Activated CD4-positive, CD25-positive, alpha-beta regulatory T cell treated with anti-CD3 and anti-CD28 coated beads, Interleukin-2, amount 50 U/mL, for 24 hours (primary cell): ENCODE measurements around the gene AKNA.

Experiments used
- ATAC-seq, 2 donors: fragments of 150-1000 bp; cut with Tn5 transposase; one replicate each; pipeline ENCODE4 v1.10.0; 2021; ENCODE audit warnings: mild to moderate bottlenecking in 1 of 2, moderate library complexity in 1 of 2

Gene AKNA

GRCh38 chr9:114316605-114317230 is 71.1 kb downstream of the AKNA start:
- no peak for ATAC-seq

GRCh38 chr9:114315723-114316363 is 71.9 kb downstream of the AKNA start:
- no peak for ATAC-seq

- ATAC-seq: no peak
Observed at GRCh38 chr9:114314881-114315722, 72.7 kb downstream of the AKNA start.

GRCh38 chr9:114314256-114314867 is 73.4 kb downstream of the AKNA start:
- ATAC-seq: no peak

- ATAC-seq: no peak
Observed at GRCh38 chr9:114313186-114313585, 74.6 kb downstream of the AKNA start.

GRCh38 chr9:114312513-114312875 is 75.3 kb downstream of the AKNA start:
- ATAC-seq: no peak

GRCh38 chr9:114311571-114312512 is 75.9 kb downstream of the AKNA start:
- ATAC-seq: no peak

- no peak for ATAC-seq
Observed at GRCh38 chr9:114310471-114311450, 77.0 kb downstream of the AKNA start.

- ATAC-seq: no peak
Observed at GRCh38 chr9:114309096-114309495, 78.7 kb downstream of the AKNA start.

GRCh38 chr9:114308361-114308950 is 79.3 kb downstream of the AKNA start:
- ATAC-seq: no peak

- ATAC-seq: no peak
Observed at GRCh38 chr9:114307899-114308267, 79.9 kb downstream of the AKNA start.

GRCh38 chr9:114304416-114305188 is 83.2 kb downstream of the AKNA start:
- ATAC-seq: no peak

GRCh38 chr9:114303977-114304376 is 83.8 kb downstream of the AKNA start:
- no peak for ATAC-seq

GRCh38 chr9:114303571-114303970 is 84.2 kb downstream of the AKNA start:
- ATAC-seq: no peak

GRCh38 chr9:114302727-114303126 is 85.1 kb downstream of the AKNA start:
- ATAC-seq: no peak

- ATAC-seq: no peak
Observed at GRCh38 chr9:114301798-114302565, 85.8 kb downstream of the AKNA start.

GRCh38 chr9:114300846-114301797 is 86.7 kb downstream of the AKNA start:
- no peak for ATAC-seq
